Activated T-helper 17 cell treated with anti-CD3 and anti-CD28 coated beads, Interleukin-2, amount 50 U/mL, for 72 hours (primary cell): ENCODE results near the gene TBX15. TPM values are rescaled to one million over a fixed set of nuclear protein-coding genes. Genes with fewer than 3 reads are reported as not detected.

ENCODE experiments used
- ATAC-seq: fragments of 150-1000 bp; cut with Tn5 transposase; replicated peaks from 2 replicates; pipeline ENCODE4 v1.10.0; 2021; ENCODE audit warnings: mild to moderate bottlenecking, moderate library complexity
- H3K27ac Mint-ChIP-seq: one replicate; pipeline ENCODE4 v1.8.0; 2022; ENCODE audit warnings: mixed read lengths
- H3K27me3 Mint-ChIP-seq: one replicate; pipeline ENCODE4 v1.8.0; 2022; ENCODE audit warnings: mixed read lengths
- H3K36me3 Mint-ChIP-seq: one replicate; pipeline ENCODE4 v1.8.0; 2022; ENCODE audit warnings: low read depth, mild to moderate bottlenecking, mixed read lengths
- H3K4me1 Mint-ChIP-seq: one replicate; pipeline ENCODE4 v1.8.0; 2022; ENCODE audit warnings: mixed read lengths
- H3K4me3 Mint-ChIP-seq: one replicate; pipeline ENCODE4 v1.8.0; 2022; ENCODE audit warnings: mild to moderate bottlenecking, mixed read lengths
- H3K9me3 Mint-ChIP-seq: one replicate; pipeline ENCODE4 v1.8.0; 2022; ENCODE audit warnings: mixed read lengths
- total RNA-seq, 2 donors: library from RNA; stranded (reverse); gene quantifications; one replicate each; pipeline ENCODE4 v1.2.3, GENCODE V29; 2022

The TBX15 gene
- total RNA-seq, 2 donors from 2014 or later, result not detected

DNA sequence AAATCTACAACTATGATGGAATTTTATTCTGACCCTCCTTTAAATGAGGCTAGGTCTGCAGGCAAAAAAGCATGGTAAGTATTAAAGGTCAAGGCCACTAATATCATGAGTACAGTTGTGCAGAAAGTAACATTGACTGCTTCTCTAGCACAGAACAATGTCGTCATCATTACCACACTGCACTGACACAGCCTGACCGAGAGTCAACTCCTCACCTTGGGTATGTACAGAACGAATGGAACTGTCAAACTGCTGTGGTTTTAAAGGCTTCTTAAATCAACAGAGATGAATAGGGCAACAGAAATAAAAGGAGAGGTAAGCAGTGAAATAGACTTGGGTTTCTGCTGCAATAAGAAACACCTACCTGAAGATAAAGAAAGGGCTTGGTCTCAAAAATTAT is 88.8 kb downstream of the TBX15 start:
- ATAC-seq, result no peak
- peaks cover under 1% of the 10 kb centered on the region for H3K9me3 Mint-ChIP-seq
- H3K4me3 Mint-ChIP-seq, result no peak overlapping the region
- no peaks in the 10 kb centered on the region for H3K36me3 Mint-ChIP-seq
- H3K27ac Mint-ChIP-seq, result no peak overlapping the region
- H3K4me1 Mint-ChIP-seq, result no peaks in the 10 kb centered on the region
- H3K27me3 Mint-ChIP-seq, result no peaks in the 10 kb centered on the region

DNA sequence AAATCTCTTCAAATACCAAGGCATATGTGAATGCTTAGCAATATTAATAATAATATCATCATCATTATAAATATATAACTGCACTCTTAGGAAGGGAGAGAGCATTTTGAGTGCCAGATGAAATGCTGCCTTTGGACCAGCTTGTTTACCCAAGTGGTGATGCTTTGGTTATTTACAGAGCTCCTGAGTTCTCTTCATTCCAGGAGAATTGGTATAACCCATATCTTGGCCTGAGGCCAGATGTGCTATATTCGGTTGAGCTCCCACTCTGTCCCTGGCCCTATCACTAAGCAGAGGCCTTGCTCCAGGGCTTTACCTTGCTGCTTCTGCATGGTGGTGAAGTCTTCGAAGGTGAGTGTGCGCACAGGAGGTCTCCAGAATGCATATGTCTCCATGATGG is 89.4 kb downstream of the TBX15 start:
- Mint-ChIP-seq H3K27ac (no peak overlapping the region), H3K36me3 (no peaks in the 10 kb centered on the region), H3K4me1 (no peaks in the 10 kb centered on the region), H3K9me3 (peaks cover 7% of the 10 kb centered on the region), H3K4me3 (no peak overlapping the region), H3K27me3 (no peaks in the 10 kb centered on the region)
- no peak for ATAC-seq

DNA sequence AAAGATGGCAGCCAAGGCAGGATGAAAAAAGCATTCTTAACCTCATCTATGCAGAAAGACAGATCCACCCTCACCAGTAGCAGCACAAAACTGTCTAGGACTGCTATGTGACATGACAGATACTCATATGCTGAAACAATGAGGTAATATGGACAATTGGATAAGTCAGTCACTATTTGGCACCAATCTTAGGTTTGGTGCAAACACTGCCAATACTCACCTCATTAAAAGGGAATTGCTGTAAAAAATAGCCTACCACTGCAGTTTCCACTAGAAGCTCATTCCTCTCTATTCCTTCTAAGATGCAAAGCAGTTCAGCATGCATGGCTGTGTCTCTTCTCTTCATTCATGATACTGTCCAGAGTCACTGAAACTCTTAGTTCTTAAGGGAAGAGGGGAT is 91.7 kb downstream of the TBX15 start:
- Mint-ChIP-seq H3K36me3 (no peaks in the 10 kb centered on the region), H3K27ac (no peak overlapping the region), H3K4me3 (no peak overlapping the region), H3K27me3 (no peaks in the 10 kb centered on the region), H3K9me3 (peaks cover 8% of the 10 kb centered on the region), H3K4me1 (no peaks in the 10 kb centered on the region)
- ATAC-seq, result no peak

DNA sequence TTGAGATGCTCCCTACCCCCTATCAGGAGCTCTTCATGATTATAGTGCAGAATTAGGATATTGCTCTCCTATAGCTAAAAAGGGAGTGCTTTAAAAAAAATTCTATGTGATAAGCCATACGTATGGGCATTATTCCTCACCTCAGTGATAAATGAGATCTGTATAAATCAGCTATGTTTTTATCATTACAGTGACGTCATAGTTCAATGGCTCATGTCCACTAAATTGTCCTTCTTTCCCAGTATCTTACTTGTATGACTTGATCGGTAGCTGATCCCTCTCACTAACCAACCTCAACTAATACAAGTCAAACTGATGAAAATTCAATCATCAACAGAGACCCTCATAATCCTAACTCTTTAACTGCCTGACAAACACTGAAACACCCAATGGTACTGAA is 93.3 kb downstream of the TBX15 start:
- H3K36me3 Mint-ChIP-seq, result no peaks in the 10 kb centered on the region
- no peaks in the 10 kb centered on the region for H3K27me3 Mint-ChIP-seq
- no peaks in the 10 kb centered on the region for H3K4me1 Mint-ChIP-seq
- no peak for ATAC-seq
- H3K9me3 Mint-ChIP-seq, result peaks cover 11% of the 10 kb centered on the region
- H3K4me3 Mint-ChIP-seq, result no peak overlapping the region
- H3K27ac Mint-ChIP-seq, result no peak overlapping the region

DNA sequence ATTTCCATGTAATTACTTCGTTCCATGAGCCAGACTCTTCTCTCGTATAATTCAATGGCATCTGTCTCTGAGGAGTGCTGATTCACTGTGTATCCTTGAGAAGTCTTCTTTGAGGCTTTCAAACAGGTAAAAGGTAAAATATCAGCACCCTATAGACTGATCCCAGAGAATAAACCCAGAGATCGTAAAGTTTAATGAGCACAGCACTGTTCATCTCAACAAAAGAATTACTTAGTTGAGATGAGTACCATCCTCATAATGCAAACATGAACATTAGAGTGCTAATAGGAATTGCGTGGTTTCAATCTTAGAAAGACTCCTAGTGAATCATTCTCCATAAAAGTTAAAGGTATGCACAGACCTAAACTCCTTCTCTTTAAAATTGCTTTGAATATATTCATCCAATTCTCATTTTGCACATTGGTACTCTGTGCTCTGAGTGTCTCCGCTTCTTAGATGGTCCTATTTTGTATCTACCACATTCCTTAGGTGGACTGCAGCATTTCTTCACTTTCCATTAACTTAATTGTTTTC is 97.2 kb downstream of the TBX15 start:
- no peaks in the 10 kb centered on the region for H3K36me3 Mint-ChIP-seq
- H3K4me3 Mint-ChIP-seq, result no peak overlapping the region
- H3K9me3 Mint-ChIP-seq, result peaks cover 11% of the 10 kb centered on the region
- no peaks in the 10 kb centered on the region for H3K27me3 Mint-ChIP-seq
- no peaks in the 10 kb centered on the region for H3K4me1 Mint-ChIP-seq
- no peak for ATAC-seq
- H3K27ac Mint-ChIP-seq, result no peak overlapping the region

DNA sequence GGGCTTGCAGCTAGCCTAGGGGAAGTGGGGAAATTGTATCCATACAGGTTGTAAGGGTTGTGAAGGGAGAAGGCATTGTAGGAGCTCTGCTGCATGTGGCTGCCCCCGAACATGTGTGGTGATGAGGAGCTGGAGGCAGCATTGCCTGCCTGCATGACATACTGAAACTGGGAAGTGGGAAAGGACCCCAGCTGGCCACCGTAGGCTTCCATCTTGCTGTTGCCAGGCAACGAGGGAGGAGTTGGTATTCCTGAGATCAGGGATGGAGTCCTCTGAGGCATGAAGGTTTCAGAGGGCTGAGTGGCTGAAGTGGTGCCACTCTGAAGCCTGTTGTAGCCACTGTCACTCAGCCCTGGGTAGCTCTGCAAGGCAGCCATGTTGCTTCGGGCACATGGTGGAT is 103.2 kb downstream of the TBX15 start:
- Mint-ChIP-seq H3K9me3 (no peaks in the 10 kb centered on the region), H3K4me3 (no peak overlapping the region), H3K27me3 (peaks cover 3% of the 10 kb centered on the region), H3K36me3 (no peaks in the 10 kb centered on the region), H3K27ac (no peak overlapping the region), H3K4me1 (no peaks in the 10 kb centered on the region)
- no peak for ATAC-seq

DNA sequence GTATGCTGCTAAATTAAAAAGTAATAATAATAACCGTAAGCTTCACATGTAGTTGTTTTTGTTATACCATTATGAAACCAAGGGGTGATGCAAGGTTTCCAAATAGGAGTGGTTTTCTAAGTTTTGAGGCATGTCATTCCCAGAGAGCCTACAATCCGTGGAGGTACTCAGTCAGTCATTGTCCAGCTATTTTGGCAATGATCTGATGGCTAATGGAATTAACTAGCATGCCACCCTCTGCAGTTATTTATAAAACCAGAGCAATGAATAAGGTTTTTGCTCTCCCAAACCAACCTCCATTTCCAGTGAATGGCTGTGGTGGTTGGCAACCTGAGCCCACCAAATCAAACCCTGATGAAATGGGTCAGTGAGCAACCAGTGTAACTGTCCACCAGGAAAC is 106.4 kb downstream of the TBX15 start:
- Mint-ChIP-seq H3K36me3 (no peaks in the 10 kb centered on the region), H3K27me3 (peaks cover 3% of the 10 kb centered on the region), H3K27ac (no peak overlapping the region), H3K4me1 (no peaks in the 10 kb centered on the region), H3K9me3 (no peaks in the 10 kb centered on the region), H3K4me3 (no peak overlapping the region)
- no peak for ATAC-seq

DNA sequence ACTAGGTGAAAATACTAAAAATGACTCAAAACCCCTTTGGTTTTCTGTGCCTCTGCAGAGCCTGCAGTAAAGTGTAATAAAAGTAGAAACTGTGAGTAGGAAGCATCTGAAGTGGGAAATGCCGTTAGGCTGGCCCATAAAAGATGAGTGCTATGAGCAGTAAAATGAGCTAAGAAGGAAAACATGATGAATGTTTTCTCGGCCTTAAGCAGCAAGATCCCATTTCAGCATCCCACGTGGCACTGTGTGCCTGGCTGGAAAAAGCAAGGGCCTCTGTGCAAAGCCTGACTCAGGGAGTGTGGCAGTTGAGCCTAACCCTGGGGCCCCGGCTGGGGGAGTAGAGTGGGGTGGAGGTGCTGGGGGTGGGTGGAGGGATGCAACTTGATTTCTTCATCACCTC is 109.5 kb downstream of the TBX15 start:
- no peak for ATAC-seq
- no peaks in the 10 kb centered on the region for H3K9me3 Mint-ChIP-seq
- no peaks in the 10 kb centered on the region for H3K4me1 Mint-ChIP-seq
- H3K27me3 Mint-ChIP-seq, result peaks cover 3% of the 10 kb centered on the region
- H3K4me3 Mint-ChIP-seq, result no peak overlapping the region
- no peak overlapping the region for H3K27ac Mint-ChIP-seq
- H3K36me3 Mint-ChIP-seq, result no peaks in the 10 kb centered on the region

DNA sequence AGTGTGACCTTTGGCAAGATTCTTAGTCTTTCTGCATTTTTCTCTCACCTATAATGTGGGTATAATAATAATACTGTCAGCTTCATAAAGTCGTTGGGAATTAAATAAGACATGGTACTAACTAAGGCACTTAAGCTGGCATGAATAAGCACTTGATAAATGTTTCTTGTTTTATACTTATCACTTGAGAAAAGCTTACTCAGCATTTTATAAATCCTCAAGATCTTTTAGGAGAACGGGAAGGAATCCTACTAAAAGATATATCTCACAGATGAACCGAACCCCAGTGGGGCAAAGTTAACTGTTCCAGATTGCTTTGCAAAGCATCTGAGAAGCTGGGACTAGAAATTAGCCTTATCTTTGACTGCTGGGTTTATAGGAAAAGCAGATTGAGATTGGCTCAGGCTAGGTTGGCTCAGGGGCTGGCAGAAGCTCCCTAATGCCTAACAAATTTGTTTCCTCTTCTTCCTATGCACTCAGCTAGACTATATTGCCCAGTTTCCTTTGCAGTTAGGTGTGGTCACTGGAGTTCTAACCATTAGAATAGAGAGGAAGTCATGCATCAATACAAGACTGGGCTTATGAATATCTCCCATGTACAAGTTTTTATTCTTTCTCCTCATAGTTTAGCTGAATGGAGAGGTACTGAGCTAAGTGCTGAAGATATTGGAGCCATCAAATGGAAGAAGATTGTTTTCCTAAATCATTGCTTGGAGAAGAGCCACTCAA is 110.3 kb downstream of the TBX15 start:
- H3K4me1 Mint-ChIP-seq, result no peaks in the 10 kb centered on the region
- peaks cover 3% of the 10 kb centered on the region for H3K27me3 Mint-ChIP-seq
- no peak for ATAC-seq
- no peak overlapping the region for H3K27ac Mint-ChIP-seq
- H3K9me3 Mint-ChIP-seq, result no peaks in the 10 kb centered on the region
- no peaks in the 10 kb centered on the region for H3K36me3 Mint-ChIP-seq
- H3K4me3 Mint-ChIP-seq, result no peak overlapping the region

DNA sequence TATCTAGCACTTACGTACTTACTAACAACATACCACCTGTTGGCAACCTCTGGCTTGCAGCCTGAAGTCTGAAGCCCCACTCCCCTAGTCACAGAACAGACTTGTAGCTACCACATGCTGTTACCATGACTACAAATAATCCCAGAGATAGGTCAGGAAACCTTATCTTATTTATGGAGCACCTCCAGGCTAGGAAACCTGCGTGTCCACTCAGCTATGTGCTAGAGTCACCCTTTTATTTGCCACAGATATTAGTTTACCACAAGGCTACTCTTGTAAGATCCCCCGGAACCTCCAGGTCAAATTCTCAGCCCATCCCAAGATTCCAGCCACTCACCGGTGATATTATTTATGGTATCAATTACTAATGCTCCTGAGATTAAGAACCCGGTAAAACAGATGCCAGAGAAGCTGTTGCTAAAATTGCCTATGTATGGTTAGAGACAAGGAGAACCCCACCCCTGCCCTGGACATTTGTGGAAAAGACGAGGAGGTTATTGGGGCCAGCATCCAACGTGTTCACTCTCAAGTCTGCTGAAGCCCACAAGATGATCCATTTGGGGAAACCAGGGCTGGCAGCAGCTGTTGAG is 116.5 kb downstream of the TBX15 start:
- no peak overlapping the region for H3K27ac Mint-ChIP-seq
- H3K36me3 Mint-ChIP-seq, result no peaks in the 10 kb centered on the region
- no peaks in the 10 kb centered on the region for H3K4me1 Mint-ChIP-seq
- ATAC-seq, result no peak
- no peak overlapping the region for H3K4me3 Mint-ChIP-seq
- H3K9me3 Mint-ChIP-seq, result peaks cover 9% of the 10 kb centered on the region
- H3K27me3 Mint-ChIP-seq, result no peaks in the 10 kb centered on the region

DNA sequence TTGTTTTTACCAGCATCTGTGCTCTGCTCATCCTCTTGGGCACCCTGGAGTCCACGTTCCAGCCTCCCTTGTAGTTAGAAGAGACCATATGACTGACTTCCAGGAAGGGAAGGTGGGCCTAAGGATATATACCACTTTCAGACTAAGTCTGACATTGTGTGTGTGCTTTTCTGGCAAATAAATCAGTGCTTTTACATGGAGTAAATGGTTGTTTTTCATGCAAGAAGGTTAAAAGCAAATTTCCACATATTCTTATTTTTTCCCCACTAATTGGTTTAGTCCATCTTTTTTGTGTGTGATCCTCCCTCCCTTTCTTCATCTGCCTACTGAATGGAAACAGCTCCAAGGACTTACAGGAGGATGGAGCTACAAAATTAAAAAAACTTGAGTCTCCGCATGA is 119.8 kb downstream of the TBX15 start:
- Mint-ChIP-seq H3K4me3 (no peak overlapping the region), H3K4me1 (no peaks in the 10 kb centered on the region), H3K36me3 (no peaks in the 10 kb centered on the region), H3K9me3 (peaks cover 9% of the 10 kb centered on the region), H3K27me3 (no peaks in the 10 kb centered on the region), H3K27ac (no peak overlapping the region)
- no peak for ATAC-seq

DNA sequence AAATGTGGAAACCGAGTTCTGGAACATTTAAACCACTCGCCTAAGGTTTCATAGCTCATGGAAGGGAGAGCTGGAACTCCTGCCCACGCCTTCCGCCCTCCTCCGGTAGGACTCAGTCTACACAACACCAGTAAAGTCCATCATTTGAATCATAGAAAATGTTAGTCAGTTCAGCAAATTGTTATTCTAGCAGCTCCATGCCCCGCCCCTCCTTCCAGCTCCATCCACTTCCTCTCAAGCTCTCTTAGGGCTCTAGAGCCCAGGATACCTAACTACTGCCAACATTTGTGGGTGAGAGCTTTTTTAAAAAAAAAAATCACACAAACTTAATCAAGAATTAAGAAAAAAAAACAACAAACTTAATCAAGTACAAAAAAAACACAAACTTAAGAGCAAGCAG is 121.8 kb downstream of the TBX15 start:
- H3K9me3 Mint-ChIP-seq, result peaks cover 6% of the 10 kb centered on the region
- H3K4me1 Mint-ChIP-seq, result no peaks in the 10 kb centered on the region
- no peak for ATAC-seq
- H3K4me3 Mint-ChIP-seq, result no peak overlapping the region
- no peak overlapping the region for H3K27ac Mint-ChIP-seq
- H3K36me3 Mint-ChIP-seq, result no peaks in the 10 kb centered on the region
- no peaks in the 10 kb centered on the region for H3K27me3 Mint-ChIP-seq

DNA sequence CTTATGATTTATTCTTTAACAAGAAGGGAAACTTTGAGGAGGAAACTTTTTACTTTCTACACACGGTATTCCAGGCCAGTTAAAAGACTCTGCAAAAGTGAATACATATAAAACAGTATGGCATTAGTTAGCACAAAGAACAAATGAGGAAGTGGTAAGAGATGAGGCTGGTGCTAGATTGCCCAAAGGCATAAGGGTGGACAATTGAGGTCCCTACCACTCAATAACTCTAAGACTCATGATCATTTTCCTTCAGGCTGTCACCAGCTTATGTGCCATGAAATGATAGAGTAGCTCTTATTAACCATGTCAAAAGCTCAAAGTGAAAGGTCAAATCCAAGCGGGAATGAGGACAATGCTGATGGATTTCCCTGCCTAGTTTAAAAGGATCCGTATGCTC is 124.5 kb downstream of the TBX15 start:
- no peak overlapping the region for H3K4me3 Mint-ChIP-seq
- no peaks in the 10 kb centered on the region for H3K27me3 Mint-ChIP-seq
- peaks cover 3% of the 10 kb centered on the region for H3K9me3 Mint-ChIP-seq
- ATAC-seq, result no peak
- no peaks in the 10 kb centered on the region for H3K4me1 Mint-ChIP-seq
- H3K27ac Mint-ChIP-seq, result no peak overlapping the region
- no peaks in the 10 kb centered on the region for H3K36me3 Mint-ChIP-seq

DNA sequence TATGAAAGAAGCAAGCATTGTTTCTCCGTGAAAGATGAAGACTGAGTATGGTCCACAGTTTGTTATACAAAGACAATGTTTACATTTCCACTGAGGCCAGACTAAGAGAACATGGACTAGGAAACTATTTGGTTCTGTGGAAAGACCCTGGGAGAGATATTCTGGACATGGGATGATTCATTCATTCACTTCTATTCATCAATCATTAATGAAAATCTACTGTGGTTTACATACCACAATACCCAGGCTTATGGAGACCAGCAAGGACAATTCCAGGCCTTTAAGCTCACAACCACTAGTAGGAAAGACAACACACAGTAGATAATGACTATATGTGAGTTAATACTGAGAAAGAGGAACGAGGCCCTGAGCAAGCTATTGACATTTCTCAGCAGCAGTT is 125.4 kb downstream of the TBX15 start:
- ATAC-seq, result no peak
- Mint-ChIP-seq H3K9me3 (peaks cover 4% of the 10 kb centered on the region), H3K27ac (no peak overlapping the region), H3K36me3 (no peaks in the 10 kb centered on the region), H3K27me3 (no peaks in the 10 kb centered on the region), H3K4me1 (no peaks in the 10 kb centered on the region), H3K4me3 (no peak overlapping the region)

DNA sequence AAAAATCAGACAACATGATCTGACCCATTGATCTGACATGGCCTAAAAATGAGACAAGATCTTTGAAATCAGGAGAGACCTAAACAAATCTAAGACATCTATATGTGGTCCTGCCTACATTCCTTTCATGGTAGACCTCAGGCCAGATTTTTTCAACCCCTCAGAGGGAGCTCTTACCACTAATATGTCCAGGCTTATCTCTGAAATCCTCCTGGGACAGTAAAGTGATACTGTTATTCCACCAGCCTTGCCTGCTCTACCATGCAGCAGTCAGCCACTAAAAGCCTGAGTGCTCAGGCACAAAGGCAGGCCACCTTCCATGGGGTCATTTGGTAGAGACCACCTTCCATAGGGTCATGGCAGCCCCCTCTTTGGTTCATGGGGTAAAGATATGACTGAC is 126.9 kb downstream of the TBX15 start:
- Mint-ChIP-seq H3K4me3 (no peak overlapping the region), H3K27ac (no peak overlapping the region), H3K4me1 (no peaks in the 10 kb centered on the region), H3K36me3 (no peaks in the 10 kb centered on the region), H3K9me3 (peaks cover 4% of the 10 kb centered on the region), H3K27me3 (no peaks in the 10 kb centered on the region)
- no peak for ATAC-seq
